ENCODE data around the gene CITED1.

- TF ChIP-seq CTCF (IDR thresholded peaks at IDR 0.05) (no peak), POLR2A (IDR thresholded peaks at IDR 0.05) (no peak)
These were observed 34.5 kb downstream of the CITED1 start for GRCh38 chrX:72271091-72271788.
